Renal cortex interstitium (tissue), 11 donors: ENCODE measurements around the gene TXNIP. TPM values are rescaled to one million over a fixed set of nuclear protein-coding genes. Genes with fewer than 3 reads are reported as not detected.

Experiments
- DNase-seq, 11 donors: peaks; one replicate each; pipeline ENCODE4 v3.0.0-alpha.2; 2013; ENCODE audit warnings: low read depth in 9 of 11, low spot score in 4 of 11; ENCODE audit errors: extremely low read depth in 1 of 11
- polyA plus RNA-seq, 3 donors: library from polyadenylated mRNA; unstranded; fragments of 120-200 nt; gene quantifications; one replicate each; pipeline ENCODE4 v1.2.1, GENCODE V29; 2013; ENCODE audit not compliant: insufficient read length in 3 of 3

Gene TXNIP
- polyA plus RNA-seq, 3 donors = 453 to 546 (median 468) TPM

- DNase-seq = no peak
Measured at GRCh38 chr1:146020058-146021049, 24.0 kb upstream of the TXNIP start.

- no peak for DNase-seq
Measured at GRCh38 chr1:146019231-146020057, 23.1 kb upstream of the TXNIP start.

GRCh38 chr1:146016891-146017290, 20.5 kb upstream of the TXNIP start:
- DNase-seq = no peak

GRCh38 chr1:146013559-146013922, 17.2 kb upstream of the TXNIP start:
- no peak for DNase-seq

- peak in 3 of 11 donors; percentile 60 to 74 (median 62) for DNase-seq
Measured at GRCh38 chr1:146012703-146013558, 16.6 kb upstream of the TXNIP start.

- no peak for DNase-seq
Measured at GRCh38 chr1:146010126-146010738, 13.9 kb upstream of the TXNIP start.

- DNase-seq = no peak
Measured at GRCh38 chr1:146007489-146008133, 11.2 kb upstream of the TXNIP start.

- DNase-seq = no peak
Measured at GRCh38 chr1:146001709-146002108, 5.3 kb upstream of the TXNIP start.

GRCh38 chr1:145999321-146000024, 3.1 kb upstream of the TXNIP start:
- no peak for DNase-seq

GRCh38 chr1:145997718-145998023, 1.3 kb upstream of the TXNIP start:
- DNase-seq = no peak

- no peak for DNase-seq
Measured at GRCh38 chr1:145997016-145997717, 788 bp upstream of the TXNIP start.

GRCh38 chr1:145995964-145996432, 381 bp downstream of the TXNIP start:
- DNase-seq = no peak

GRCh38 chr1:145995148-145995881, 1.1 kb downstream of the TXNIP start:
- no peak for DNase-seq

- no peak for DNase-seq
Measured at GRCh38 chr1:145994391-145995120, 1.8 kb downstream of the TXNIP start.

- no peak for DNase-seq
Measured at GRCh38 chr1:145993618-145994390, 2.6 kb downstream of the TXNIP start.
